ENCODE data around the gene ANKRD2.

ANKRD2 gene

DNA sequence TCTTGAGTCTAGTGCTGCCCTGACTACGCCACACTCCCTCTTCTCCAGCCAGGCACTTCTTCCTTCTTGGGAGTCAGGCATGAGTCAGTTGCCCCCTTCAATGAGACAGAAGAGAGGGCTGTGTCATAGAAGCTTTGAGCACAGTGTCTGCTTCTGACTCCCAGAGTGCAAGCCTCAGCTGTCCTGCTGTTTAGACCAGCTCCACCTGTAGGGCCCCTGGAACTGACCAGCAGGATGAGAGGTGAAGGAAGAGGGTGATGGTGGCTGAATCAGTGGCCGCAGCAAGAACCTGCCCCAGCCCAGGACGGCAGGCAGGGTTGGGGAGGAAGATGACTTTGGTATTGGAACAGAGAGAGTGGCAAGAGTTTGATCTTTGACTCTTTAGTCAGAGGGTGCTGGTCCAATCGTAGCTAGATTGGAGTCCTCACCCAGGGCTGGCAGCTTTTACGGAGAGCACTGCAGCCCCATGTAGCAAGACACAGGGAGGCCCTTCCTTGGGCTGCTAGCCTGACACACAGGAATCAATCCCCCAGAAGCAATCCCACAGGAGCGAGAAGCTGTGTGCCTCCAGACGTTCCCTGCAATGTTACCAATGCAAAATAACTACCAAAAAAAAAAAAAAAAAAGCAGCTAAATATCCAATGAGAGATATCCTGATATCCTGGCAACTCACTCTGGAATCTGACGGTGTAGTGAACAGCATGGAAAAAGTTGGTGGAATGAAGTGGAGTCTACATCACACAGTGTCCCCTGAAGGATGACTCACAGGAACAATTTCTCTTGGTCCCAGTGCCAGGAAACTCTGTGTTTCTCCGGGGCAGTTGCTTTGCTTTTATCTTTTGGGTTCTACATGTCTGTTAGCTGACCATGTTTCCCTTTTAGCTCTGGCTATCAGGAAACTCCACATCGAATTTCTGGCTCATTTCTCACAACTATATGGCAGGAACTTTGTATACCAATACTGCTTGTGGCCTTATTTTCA lies 23.8 kb downstream of the ANKRD2 start:
- peak in 2 of 3 donors; percentile 11 to 14 for DNase-seq
- POLR2A ChIA-PET: interaction anchor here (0.6 kb wide), 1 partner anchor 31 kb away, joined by 4 read pairs; no protein-coding TSS in a partner anchor
- WGBS (ENCODE audit: insufficient coverage): 89% methylated on average over 10 of the region's 10 CpGs
- Histone ChIP-seq H3K36me3 (ENCODE audit: control insufficient read depth in 4 of 4, insufficient read depth in 4 of 4, low read length in 3 of 4) (no peaks in the 10 kb centered on the region), H3K4me3 (ENCODE audit: control insufficient read depth in 1 of 7, extremely low read depth in 1 of 7, insufficient read depth in 4 of 7, low read depth in 2 of 7, low read length in 6 of 7) (no peak overlapping the region), H3K4me1 (ENCODE audit: control extremely low read depth in 1 of 4, control insufficient read depth in 4 of 4, insufficient read depth in 4 of 4, low read length in 3 of 4) (peaks cover 0 to 2% (median 0%) of the 10 kb centered on the region in 4 experiments), H3K27me3 (replicated peaks in 2 of 5; ENCODE audit: control insufficient read depth in 4 of 5, insufficient read depth in 5 of 5, low read length in 4 of 5) (no peaks in the 10 kb centered on the region), H3K9me3 (ENCODE audit: control extremely low read depth in 1 of 5, control insufficient read depth in 4 of 5, insufficient read depth in 2 of 5, low read depth in 1 of 5, low read length in 4 of 5) (no peaks in the 10 kb centered on the region), H3K27ac (ENCODE audit: insufficient read depth in 1 of 2, low read depth in 1 of 2, low read length in 2 of 2, poor library complexity in 1 of 2, severe bottlenecking in 2 of 2) (no peak overlapping the region)
- CTCF ChIA-PET: interaction anchor here (1.1 to 2.4 kb wide), 4 partner anchors 10 to 27 kb away, joined by 4 to 8 read pairs (median 6); partner anchors contain the start of gene ANKRD2

DNA sequence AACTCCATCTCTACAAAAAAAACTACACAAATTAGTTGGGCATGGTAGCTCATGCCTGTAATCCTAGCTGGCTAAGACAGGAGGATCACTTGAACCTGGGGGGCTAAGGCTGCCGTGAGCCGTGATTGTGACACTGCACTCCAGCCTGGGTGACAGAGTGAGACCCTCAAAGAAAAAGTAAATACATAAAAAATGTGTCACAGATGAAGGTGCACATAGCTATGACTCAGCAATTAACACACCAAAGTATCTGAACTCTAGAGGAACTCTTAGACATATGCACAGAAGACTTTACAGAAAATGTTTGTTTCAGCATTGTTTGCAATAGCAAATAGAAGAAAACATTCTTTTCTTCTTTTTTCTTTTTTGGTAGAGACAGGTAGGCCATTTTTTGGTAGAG lies 25.2 kb downstream of the ANKRD2 start:
- H3K27me3 ChIP-seq (replicated peaks in 2 of 5; ENCODE audit: control insufficient read depth in 4 of 5, insufficient read depth in 5 of 5, low read length in 4 of 5): peaks cover 0 to 4% (median 0%) of the 10 kb centered on the region in 5 experiments
- no peak overlapping the region for H3K27ac ChIP-seq (ENCODE audit: insufficient read depth in 1 of 2, low read depth in 1 of 2, low read length in 2 of 2, poor library complexity in 1 of 2, severe bottlenecking in 2 of 2)
- peak in 2 of 3 donors; percentile 50 to 65 for DNase-seq
- no peak overlapping the region for H3K4me3 ChIP-seq (ENCODE audit: control insufficient read depth in 1 of 7, extremely low read depth in 1 of 7, insufficient read depth in 4 of 7, low read depth in 2 of 7, low read length in 6 of 7)
- no peaks in the 10 kb centered on the region for H3K36me3 ChIP-seq (ENCODE audit: control insufficient read depth in 4 of 4, insufficient read depth in 4 of 4, low read length in 3 of 4)
- no CpG with 5 or more reads among the region's 2 CpGs for WGBS (ENCODE audit: insufficient coverage)
- H3K4me1 ChIP-seq (ENCODE audit: control extremely low read depth in 1 of 4, control insufficient read depth in 4 of 4, insufficient read depth in 4 of 4, low read length in 3 of 4): peaks cover 0 to 2% (median 0%) of the 10 kb centered on the region in 4 experiments
- CTCF ChIA-PET: interaction anchor here (1.4 to 2.4 kb wide), 3 partner anchors 13 to 28 kb away, joined by 5 to 8 read pairs (median 8); partner anchors contain the start of gene ANKRD2
- POLR2A ChIA-PET: no interaction called here
- no peaks in the 10 kb centered on the region for H3K9me3 ChIP-seq (ENCODE audit: control extremely low read depth in 1 of 5, control insufficient read depth in 4 of 5, insufficient read depth in 2 of 5, low read depth in 1 of 5, low read length in 4 of 5)

- DNase-seq: no peak
- peaks cover 0 to 2% (median 0%) of the 10 kb centered on the region in 4 experiments for H3K4me1 ChIP-seq (ENCODE audit: control extremely low read depth in 1 of 4, control insufficient read depth in 4 of 4, insufficient read depth in 4 of 4, low read length in 3 of 4)
- CTCF ChIA-PET: interaction anchor here (1.2 to 2.4 kb wide), 3 partner anchors 12 to 26 kb away, joined by 3 to 8 read pairs (median 8); partner anchors contain the start of gene ANKRD2
Observed at GRCh38 chr10:97598407-97599271, 26.1 kb downstream of the ANKRD2 start.

DNA sequence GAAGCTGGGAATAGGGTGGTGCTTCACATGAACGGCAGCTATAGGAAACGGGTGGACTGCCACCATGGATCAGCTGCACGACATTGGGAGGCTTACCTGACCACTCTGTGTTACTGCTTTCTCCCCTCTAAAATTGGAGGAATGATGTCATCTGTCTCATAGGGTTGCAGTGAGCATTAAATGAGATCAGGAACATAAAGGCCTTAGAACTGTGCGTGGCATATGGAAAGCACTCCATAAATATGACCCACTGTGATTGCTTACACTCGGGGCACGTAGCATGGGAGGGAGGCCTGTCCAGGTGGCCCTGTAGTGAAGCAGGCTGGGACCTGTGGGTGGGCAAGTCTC lies 26.7 kb downstream of the ANKRD2 start:
- WGBS (ENCODE audit: insufficient coverage): 94% methylated on average over 3 of the region's 6 CpGs
- CTCF ChIA-PET: interaction anchor here (1.2 to 1.6 kb wide), 2 partner anchors 13 to 28 kb away, joined by 3 read pairs; no protein-coding TSS in a partner anchor
- no peaks in the 10 kb centered on the region for H3K9me3 ChIP-seq (ENCODE audit: control extremely low read depth in 1 of 5, control insufficient read depth in 4 of 5, insufficient read depth in 2 of 5, low read depth in 1 of 5, low read length in 4 of 5)
- no peak overlapping the region for H3K4me3 ChIP-seq (ENCODE audit: control insufficient read depth in 1 of 7, extremely low read depth in 1 of 7, insufficient read depth in 4 of 7, low read depth in 2 of 7, low read length in 6 of 7)
- POLR2A ChIA-PET: no interaction called here
- no peak overlapping the region for H3K27ac ChIP-seq (ENCODE audit: insufficient read depth in 1 of 2, low read depth in 1 of 2, low read length in 2 of 2, poor library complexity in 1 of 2, severe bottlenecking in 2 of 2)
- H3K4me1 ChIP-seq (ENCODE audit: control extremely low read depth in 1 of 4, control insufficient read depth in 4 of 4, insufficient read depth in 4 of 4, low read length in 3 of 4): peaks cover 0 to 2% (median 0%) of the 10 kb centered on the region in 4 experiments
- H3K36me3 ChIP-seq (ENCODE audit: control insufficient read depth in 4 of 4, insufficient read depth in 4 of 4, low read length in 3 of 4): no peaks in the 10 kb centered on the region
- peaks cover 0 to 4% (median 0%) of the 10 kb centered on the region in 5 experiments for H3K27me3 ChIP-seq (replicated peaks in 2 of 5; ENCODE audit: control insufficient read depth in 4 of 5, insufficient read depth in 5 of 5, low read length in 4 of 5)
- no peak for DNase-seq

More at GRCh38 chr10:97598407-97599271, 26.1 kb downstream of the ANKRD2 start:
- Histone ChIP-seq H3K27me3 (replicated peaks in 2 of 5; ENCODE audit: control insufficient read depth in 4 of 5, insufficient read depth in 5 of 5, low read length in 4 of 5) (peaks cover 0 to 4% (median 0%) of the 10 kb centered on the region in 5 experiments), H3K27ac (ENCODE audit: insufficient read depth in 1 of 2, low read depth in 1 of 2, low read length in 2 of 2, poor library complexity in 1 of 2, severe bottlenecking in 2 of 2) (no peak overlapping the region), H3K4me3 (ENCODE audit: control insufficient read depth in 1 of 7, extremely low read depth in 1 of 7, insufficient read depth in 4 of 7, low read depth in 2 of 7, low read length in 6 of 7) (no peak overlapping the region), H3K36me3 (ENCODE audit: control insufficient read depth in 4 of 4, insufficient read depth in 4 of 4, low read length in 3 of 4) (no peaks in the 10 kb centered on the region), H3K9me3 (ENCODE audit: control extremely low read depth in 1 of 5, control insufficient read depth in 4 of 5, insufficient read depth in 2 of 5, low read depth in 1 of 5, low read length in 4 of 5) (no peaks in the 10 kb centered on the region)
- 98% methylated on average over 9 of the region's 19 CpGs for WGBS (ENCODE audit: insufficient coverage)
- POLR2A ChIA-PET: interaction anchor here (0.7 kb wide), 1 partner anchor 28 kb away, joined by 3 read pairs; no protein-coding TSS in a partner anchor

GRCh38 chr10:97600616-97601015 lies 28.0 kb downstream of the ANKRD2 start:
- Histone ChIP-seq H3K36me3 (ENCODE audit: control insufficient read depth in 4 of 4, insufficient read depth in 4 of 4, low read length in 3 of 4) (no peaks in the 10 kb centered on the region), H3K27me3 (replicated peaks in 2 of 5; ENCODE audit: control insufficient read depth in 4 of 5, insufficient read depth in 5 of 5, low read length in 4 of 5) (peaks cover 0 to 4% (median 0%) of the 10 kb centered on the region in 5 experiments), H3K9me3 (ENCODE audit: control extremely low read depth in 1 of 5, control insufficient read depth in 4 of 5, insufficient read depth in 2 of 5, low read depth in 1 of 5, low read length in 4 of 5) (no peaks in the 10 kb centered on the region), H3K4me3 (ENCODE audit: control insufficient read depth in 1 of 7, extremely low read depth in 1 of 7, insufficient read depth in 4 of 7, low read depth in 2 of 7, low read length in 6 of 7) (no peak overlapping the region), H3K4me1 (ENCODE audit: control extremely low read depth in 1 of 4, control insufficient read depth in 4 of 4, insufficient read depth in 4 of 4, low read length in 3 of 4) (peaks cover 0 to 2% (median 0%) of the 10 kb centered on the region in 4 experiments), H3K27ac (ENCODE audit: insufficient read depth in 1 of 2, low read depth in 1 of 2, low read length in 2 of 2, poor library complexity in 1 of 2, severe bottlenecking in 2 of 2) (no peak overlapping the region)
- 100% methylated on average over 1 of the region's 1 CpG for WGBS (ENCODE audit: insufficient coverage)
- POLR2A ChIA-PET: no interaction called here
- CTCF ChIA-PET: interaction anchor here (0.9 to 1.6 kb wide), 2 partner anchors 25 to 26 kb away, joined by 3 to 4 read pairs; no protein-coding TSS in a partner anchor
- DNase-seq: no peak

- Histone ChIP-seq H3K27ac (ENCODE audit: insufficient read depth in 1 of 2, low read depth in 1 of 2, low read length in 2 of 2, poor library complexity in 1 of 2, severe bottlenecking in 2 of 2) (no peak overlapping the region), H3K4me3 (ENCODE audit: control insufficient read depth in 1 of 7, extremely low read depth in 1 of 7, insufficient read depth in 4 of 7, low read depth in 2 of 7, low read length in 6 of 7) (no peak overlapping the region), H3K27me3 (replicated peaks in 2 of 5; ENCODE audit: control insufficient read depth in 4 of 5, insufficient read depth in 5 of 5, low read length in 4 of 5) (peaks cover 0 to 4% (median 0%) of the 10 kb centered on the region in 5 experiments), H3K4me1 (ENCODE audit: control extremely low read depth in 1 of 4, control insufficient read depth in 4 of 4, insufficient read depth in 4 of 4, low read length in 3 of 4) (peaks cover 0 to 2% (median 0%) of the 10 kb centered on the region in 4 experiments), H3K36me3 (ENCODE audit: control insufficient read depth in 4 of 4, insufficient read depth in 4 of 4, low read length in 3 of 4) (no peaks in the 10 kb centered on the region), H3K9me3 (ENCODE audit: control extremely low read depth in 1 of 5, control insufficient read depth in 4 of 5, insufficient read depth in 2 of 5, low read depth in 1 of 5, low read length in 4 of 5) (no peaks in the 10 kb centered on the region)
- CTCF ChIA-PET: interaction anchor here (0.9 kb wide), 1 partner anchor 26 kb away, joined by 4 read pairs; no protein-coding TSS in a partner anchor
- no peak for DNase-seq
- 95% methylated on average over 17 of the region's 21 CpGs for WGBS (ENCODE audit: insufficient coverage)
- POLR2A ChIA-PET: no interaction called here
Observed at GRCh38 chr10:97601268-97602215, 29.0 kb downstream of the ANKRD2 start.

Data from common myeloid progenitor, CD34-positive (primary cell).